IPS-20b (cell line): Measurements from ENCODE around the gene ADH1B.
"Not testable (repeated sequence)": the region's sequence is repeated elsewhere in the genome, so short reads cannot be mapped to it uniquely, and the experiment has no call there.

ENCODE experiments used
- H3K27ac ChIP-seq: one replicate; pipeline ENCODE4 v1.5.1; 2013; ENCODE audit warnings: low read length
- H3K27me3 ChIP-seq: 2 replicates; pipeline ENCODE4 v1.6.1; 2013; ENCODE audit warnings: mild to moderate bottlenecking, low read length, inconsistent platforms; ENCODE audit not compliant: insufficient read depth
- H3K36me3 ChIP-seq: 2 replicates; pipeline ENCODE4 v1.6.1; 2013; ENCODE audit warnings: low read depth, mild to moderate bottlenecking, inconsistent platforms, low read length, moderate library complexity; ENCODE audit not compliant: insufficient read depth
- H3K4me1 ChIP-seq: 2 replicates; pipeline ENCODE4 v1.6.1; 2013; ENCODE audit warnings: mild to moderate bottlenecking, control low read depth, inconsistent platforms, low read length, moderate library complexity; ENCODE audit not compliant: insufficient read depth
- H3K4me3 ChIP-seq: 2 replicates; pipeline ENCODE4 v1.5.1; 2013; ENCODE audit warnings: mild to moderate bottlenecking, low read length, inconsistent platforms
- H3K9ac ChIP-seq: 2 replicates; pipeline ENCODE4 v1.6.1; 2013; ENCODE audit warnings: low read depth, mild to moderate bottlenecking, inconsistent platforms, low read length, moderate library complexity
- H3K9me3 ChIP-seq: 2 replicates; pipeline ENCODE4 v1.6.1; 2013; ENCODE audit warnings: mild to moderate bottlenecking, low read depth, low read length, inconsistent platforms; ENCODE audit not compliant: insufficient read depth

The ADH1B gene

GRCh38 chr4:99321241-99322191 lies at the start of gene ADH1B:
Gene ADH1B (minus strand): TSS chr4:99321401. CDS start chr4:99321331, 70 bp downstream.
- H3K9me3 ChIP-seq, result no peaks in the 10 kb centered on the region; the same call in 1 of the 2 replicates
- H3K27me3 ChIP-seq, result no peaks in the 10 kb centered on the region
- no peak within 1 kb of the TSS for H3K9ac ChIP-seq
- peaks cover 8% of the 10 kb centered on the region; the same call in 1 of the 2 replicates for H3K4me1 ChIP-seq
- no peaks in the 10 kb centered on the region for H3K36me3 ChIP-seq
- H3K27ac ChIP-seq, result no peak within 1 kb of the TSS
- H3K4me3 ChIP-seq, result no peak within 1 kb of the TSS

GRCh38 chr4:99367817-99368216 lies 46.6 kb upstream of the ADH1B start:
- H3K4me3 ChIP-seq, H3K27me3 ChIP-seq, H3K27ac ChIP-seq, H3K9ac ChIP-seq, H3K4me1 ChIP-seq, H3K36me3 ChIP-seq: not testable (repeated sequence)
- peaks cover 13% of the 10 kb centered on the region for H3K9me3 ChIP-seq

- peaks cover 7% of the 10 kb centered on the region for H3K9me3 ChIP-seq
- H3K27ac ChIP-seq, result no peak overlapping the region
- H3K36me3 ChIP-seq, result no peaks in the 10 kb centered on the region
- no peaks in the 10 kb centered on the region for H3K27me3 ChIP-seq
- no peak overlapping the region for H3K4me3 ChIP-seq
- no peak overlapping the region for H3K9ac ChIP-seq
- 0 out of 2 replicates have a peak, but pooled peaks cover 4% of the 10 kb centered on the region for H3K4me1 ChIP-seq
These were observed 45.3 kb upstream of the ADH1B start for GRCh38 chr4:99366491-99366890.

GRCh38 chr4:99362768-99363167 lies 41.6 kb upstream of the ADH1B start:
- peaks cover 16% of the 10 kb centered on the region; the same call in 1 of the 2 replicates for H3K9me3 ChIP-seq
- no peak overlapping the region for H3K27ac ChIP-seq

GRCh38 chr4:99361899-99362275 lies 40.7 kb upstream of the ADH1B start:
- Histone ChIP-seq H3K9ac (no peak overlapping the region), H3K9me3 (peaks cover 16% of the 10 kb centered on the region; the same call in 1 of the 2 replicates), H3K36me3 (no peaks in the 10 kb centered on the region), H3K4me1 (0 out of 2 replicates have a peak, but pooled peaks cover 4% of the 10 kb centered on the region), H3K27me3 (no peaks in the 10 kb centered on the region), H3K4me3 (no peak overlapping the region), H3K27ac (no peak overlapping the region)

More at GRCh38 chr4:99362768-99363167, 41.6 kb upstream of the ADH1B start:
- no peaks in the 10 kb centered on the region for H3K27me3 ChIP-seq
- no peak overlapping the region for H3K4me3 ChIP-seq
- H3K4me1 ChIP-seq, result 0 out of 2 replicates have a peak, but pooled peaks cover 4% of the 10 kb centered on the region
- H3K9ac ChIP-seq, result no peak overlapping the region
- no peaks in the 10 kb centered on the region for H3K36me3 ChIP-seq

GRCh38 chr4:99361268-99361898 lies 40.2 kb upstream of the ADH1B start:
- H3K4me1 ChIP-seq, result 0 out of 2 replicates have a peak, but pooled peaks cover 4% of the 10 kb centered on the region
- H3K4me3 ChIP-seq, result no peak overlapping the region
- no peaks in the 10 kb centered on the region for H3K36me3 ChIP-seq
- H3K27me3 ChIP-seq, result no peaks in the 10 kb centered on the region
- no peak overlapping the region for H3K9ac ChIP-seq
- H3K27ac ChIP-seq, result no peak overlapping the region
- peaks cover 16% of the 10 kb centered on the region; the same call in 1 of the 2 replicates for H3K9me3 ChIP-seq

- H3K4me3 ChIP-seq, result no peak overlapping the region
- H3K4me1 ChIP-seq, result 0 out of 2 replicates have a peak, but pooled peaks cover 4% of the 10 kb centered on the region
- H3K9ac ChIP-seq, result no peak overlapping the region
- no peaks in the 10 kb centered on the region for H3K36me3 ChIP-seq
- no peak overlapping the region for H3K27ac ChIP-seq
- peaks cover 9% of the 10 kb centered on the region; the same call in 1 of the 2 replicates for H3K9me3 ChIP-seq
- H3K27me3 ChIP-seq, result no peaks in the 10 kb centered on the region
These were observed 38.4 kb upstream of the ADH1B start for GRCh38 chr4:99359480-99360204.

- Histone ChIP-seq H3K4me1 (0 out of 2 replicates have a peak, but pooled peaks cover 4% of the 10 kb centered on the region), H3K9ac (no peak overlapping the region), H3K36me3 (no peaks in the 10 kb centered on the region), H3K4me3 (no peak overlapping the region), H3K27ac (no peak overlapping the region), H3K9me3 (peaks cover 9% of the 10 kb centered on the region; the same call in 1 of the 2 replicates), H3K27me3 (no peaks in the 10 kb centered on the region)
These were observed 36.7 kb upstream of the ADH1B start for GRCh38 chr4:99357948-99358347.

- Histone ChIP-seq H3K4me1 (0 out of 2 replicates have a peak, but pooled peaks cover 4% of the 10 kb centered on the region), H3K36me3 (no peaks in the 10 kb centered on the region), H3K27me3 (no peaks in the 10 kb centered on the region), H3K9me3 (peaks cover 9% of the 10 kb centered on the region; the same call in 1 of the 2 replicates), H3K27ac (no peak overlapping the region), H3K9ac (no peak overlapping the region), H3K4me3 (no peak overlapping the region)
These were observed 35.8 kb upstream of the ADH1B start for GRCh38 chr4:99356992-99357391.

- H3K9ac ChIP-seq, H3K9me3 ChIP-seq, H3K27ac ChIP-seq, H3K36me3 ChIP-seq, H3K4me1 ChIP-seq, H3K4me3 ChIP-seq, H3K27me3 ChIP-seq: not testable (repeated sequence)
These were observed 34.9 kb upstream of the ADH1B start for GRCh38 chr4:99356149-99356548.
